GM12892 (cell line): Measurements from ENCODE around the gene SP100.

Source experiments
- POLR2AphosphoS5 ChIP-seq: IDR thresholded peaks from 2 replicates; pipeline ENCODE4 v1.6.1; 2011; ENCODE audit warnings: low read depth, low read length, control low read depth
- TAF1 ChIP-seq: IDR thresholded peaks from 2 replicates; pipeline ENCODE4 v1.6.1; 2011; ENCODE audit warnings: low read depth, mild to moderate bottlenecking, control low read depth, low read length, borderline replicate concordance

GRCh38 chr2:230457793-230458192, 41.8 kb downstream of the SP100 start:
- no peak for TF ChIP-seq TAF1
- TF ChIP-seq POLR2AphosphoS5, result no peak
